Osteocyte (in vitro differentiated cells): ENCODE results near the gene GAL3ST2. TPM values are rescaled to one million over a fixed set of nuclear protein-coding genes. Genes with fewer than 3 reads are reported as not detected.
"Not testable (repeated sequence)": the region's sequence is repeated elsewhere in the genome, so short reads cannot be mapped to it uniquely, and the experiment has no call there.

Experiments used
- DNase-seq: peaks from one replicate; pipeline ENCODE4 v3.0.0; 2021; ENCODE audit warnings: mixed read lengths; ENCODE audit not compliant: unreplicated experiment; ENCODE audit errors: extremely low spot score
- H3K27ac Mint-ChIP-seq: one replicate; pipeline ENCODE4 v1.8.0; 2021; ENCODE audit warnings: mild to moderate bottlenecking, mixed read lengths; ENCODE audit not compliant: unreplicated experiment
- H3K27me3 Mint-ChIP-seq: one replicate; pipeline ENCODE4 v1.8.0; 2021; ENCODE audit warnings: mixed read lengths; ENCODE audit not compliant: unreplicated experiment
- H3K36me3 Mint-ChIP-seq: one replicate; pipeline ENCODE4 v1.8.0; 2021; ENCODE audit warnings: mixed read lengths; ENCODE audit not compliant: unreplicated experiment
- H3K4me1 Mint-ChIP-seq: one replicate; pipeline ENCODE4 v1.8.0; 2021; ENCODE audit warnings: mixed read lengths; ENCODE audit not compliant: unreplicated experiment
- H3K4me3 Mint-ChIP-seq: one replicate; pipeline ENCODE4 v1.8.0; 2021; ENCODE audit warnings: mild to moderate bottlenecking, moderate library complexity, mixed read lengths; ENCODE audit not compliant: unreplicated experiment
- H3K9me3 Mint-ChIP-seq: one replicate; pipeline ENCODE4 v1.8.0; 2021; ENCODE audit warnings: mixed read lengths; ENCODE audit not compliant: unreplicated experiment
- CTCF ChIP-seq: fragments of 200-600 bp; sonication (generic); IDR thresholded peaks from 2 replicates; pipeline ENCODE4 v1.5.0; 2021; ENCODE audit warnings: antibody characterized with exemption, mild to moderate bottlenecking, moderate library complexity
- total RNA-seq: library from RNA; stranded (reverse); gene quantifications from 2 replicates; pipeline ENCODE4 v1.2.1, GENCODE V29; 2021

GAL3ST2 gene
- total RNA-seq, 1 donor from 2014 or later, result 0.48 TPM

- no peaks in the 10 kb centered on the region for H3K36me3 Mint-ChIP-seq
- H3K4me3 Mint-ChIP-seq, result no peak overlapping the region
- no peak overlapping the region for H3K27ac Mint-ChIP-seq
- peaks cover 2% of the 10 kb centered on the region for H3K27me3 Mint-ChIP-seq
- no peak for DNase-seq
- H3K9me3 Mint-ChIP-seq, result no peaks in the 10 kb centered on the region
- H3K4me1 Mint-ChIP-seq, result no peaks in the 10 kb centered on the region
- no peak for TF ChIP-seq CTCF
Measured at GRCh38 chr2:241798081-241798630, 21.5 kb downstream of the GAL3ST2 start.

DNA sequence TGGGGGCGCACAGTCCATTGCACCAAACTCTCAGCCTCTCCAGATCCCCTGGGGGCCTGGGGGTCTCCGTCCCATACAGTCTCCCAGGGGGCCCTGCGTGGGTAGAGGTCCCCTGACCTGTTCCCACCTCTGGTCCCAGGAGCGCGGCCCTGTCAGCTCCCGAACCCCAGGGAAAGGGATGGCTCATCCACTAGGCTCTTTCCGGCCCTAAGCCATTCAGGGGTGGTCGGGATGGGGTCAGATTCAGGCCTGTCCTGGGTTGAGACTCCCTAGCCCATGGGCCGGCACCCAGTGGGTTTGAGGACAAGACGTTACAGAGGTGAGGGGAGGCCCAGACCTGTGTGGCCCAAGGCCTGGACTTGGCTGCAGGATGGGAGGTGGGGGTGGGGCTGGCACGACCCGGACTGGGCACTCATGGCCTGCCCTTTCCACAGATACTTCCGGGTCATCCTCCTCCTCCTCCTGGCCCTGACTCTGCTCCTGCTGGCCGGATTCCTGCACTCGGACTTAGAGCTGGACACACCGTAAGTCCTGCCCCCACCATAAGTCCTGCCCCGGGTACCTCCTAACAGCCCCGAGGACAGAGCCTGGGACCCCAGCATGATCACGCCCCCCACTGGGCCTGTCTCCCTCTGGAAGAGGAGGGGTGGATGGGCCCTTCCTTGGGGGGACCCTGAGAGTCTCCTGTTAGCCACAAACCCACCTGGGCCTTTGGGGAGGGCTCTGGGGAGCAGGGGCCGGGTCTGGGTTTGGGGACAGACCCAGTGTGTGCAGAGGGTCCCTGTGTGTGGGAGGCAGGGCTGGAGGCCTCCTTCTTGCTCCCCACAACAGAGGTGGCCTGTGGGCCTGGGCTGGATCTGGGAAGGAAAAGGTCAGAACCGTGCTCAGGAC is 22.3 kb downstream of the GAL3ST2 start:
- Mint-ChIP-seq H3K4me1 (no peaks in the 10 kb centered on the region), H3K4me3 (no peak overlapping the region), H3K36me3 (no peaks in the 10 kb centered on the region), H3K9me3 (no peaks in the 10 kb centered on the region), H3K27ac (no peak overlapping the region), H3K27me3 (no peaks in the 10 kb centered on the region)
- no peak for DNase-seq
- no peak for TF ChIP-seq CTCF

DNA sequence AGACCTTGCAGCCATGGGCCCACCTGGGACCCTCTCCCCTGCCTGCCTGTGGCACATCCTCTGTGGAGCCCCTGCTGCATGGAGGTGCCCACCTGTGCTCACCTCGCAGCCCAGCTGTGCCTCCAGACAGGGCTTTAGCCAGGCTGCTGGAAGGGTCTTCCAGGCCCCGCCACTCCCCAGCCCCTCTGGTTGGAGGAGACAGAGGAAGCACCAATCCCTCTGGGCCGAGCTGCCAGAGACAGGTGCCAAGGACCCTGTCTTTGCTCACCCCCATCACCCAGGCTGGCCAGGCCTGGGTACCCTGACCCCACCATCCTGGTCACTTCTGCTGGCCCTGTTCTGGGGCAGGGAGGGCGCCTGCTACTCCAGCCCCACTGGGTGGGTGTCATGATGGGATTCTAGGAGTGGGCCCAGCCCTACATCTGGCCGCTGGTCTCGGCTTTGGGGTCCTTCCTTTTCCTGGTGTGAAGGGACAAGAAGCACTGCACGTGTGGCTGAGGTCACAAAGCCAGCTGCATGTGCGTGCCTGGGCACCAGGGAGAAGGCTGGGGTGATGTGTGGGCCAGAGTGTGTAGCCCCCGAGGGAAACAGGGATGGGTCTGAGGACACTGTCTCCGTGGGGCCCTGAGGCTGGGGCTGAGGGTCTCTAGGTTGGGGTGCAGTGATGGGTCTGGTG is 23.0 kb downstream of the GAL3ST2 start:
- DNase-seq, result no peak
- Mint-ChIP-seq H3K4me1 (no peaks in the 10 kb centered on the region), H3K4me3 (no peak overlapping the region), H3K27me3 (no peaks in the 10 kb centered on the region), H3K9me3 (no peaks in the 10 kb centered on the region), H3K27ac (no peak overlapping the region), H3K36me3 (no peaks in the 10 kb centered on the region)
- TF ChIP-seq CTCF, result no peak

DNA sequence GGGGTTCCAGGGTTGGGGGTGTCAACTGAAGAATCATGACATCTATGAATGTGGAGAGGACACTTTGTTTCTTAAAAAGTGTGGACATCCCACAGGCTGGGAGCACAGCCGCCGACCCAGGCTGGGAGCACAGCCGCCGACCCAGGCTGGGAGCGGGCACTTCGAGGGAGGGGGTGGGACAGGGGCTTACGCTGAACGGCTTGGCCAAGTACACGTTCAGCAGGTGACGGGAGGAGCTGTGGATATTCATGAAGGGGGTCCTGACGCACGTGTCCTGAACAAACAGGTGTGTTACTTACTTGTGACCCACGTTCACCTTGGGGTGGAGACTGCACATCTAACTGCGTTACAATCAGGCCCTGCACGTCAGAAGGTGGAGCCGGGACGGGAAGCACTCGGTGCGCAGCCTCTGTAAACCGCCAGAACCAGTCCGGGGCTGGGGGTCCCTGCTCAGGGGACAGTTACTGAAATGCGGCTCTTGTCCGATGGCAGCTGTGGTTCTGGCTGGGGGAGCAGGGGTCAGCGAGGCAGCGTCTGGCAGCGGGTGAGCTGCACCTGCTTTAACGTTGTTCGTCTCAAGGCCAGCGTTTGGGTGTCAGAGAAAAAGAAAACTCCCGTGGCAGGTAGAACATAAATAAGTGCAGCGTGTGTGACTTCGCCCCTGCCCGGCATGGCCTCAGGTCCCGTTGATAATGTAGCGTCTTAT is 23.7 kb downstream of the GAL3ST2 start:
- H3K4me3 Mint-ChIP-seq, H3K27ac Mint-ChIP-seq, DNase-seq, H3K4me1 Mint-ChIP-seq, H3K27me3 Mint-ChIP-seq, H3K36me3 Mint-ChIP-seq, H3K9me3 Mint-ChIP-seq: not testable (repeated sequence)

DNA sequence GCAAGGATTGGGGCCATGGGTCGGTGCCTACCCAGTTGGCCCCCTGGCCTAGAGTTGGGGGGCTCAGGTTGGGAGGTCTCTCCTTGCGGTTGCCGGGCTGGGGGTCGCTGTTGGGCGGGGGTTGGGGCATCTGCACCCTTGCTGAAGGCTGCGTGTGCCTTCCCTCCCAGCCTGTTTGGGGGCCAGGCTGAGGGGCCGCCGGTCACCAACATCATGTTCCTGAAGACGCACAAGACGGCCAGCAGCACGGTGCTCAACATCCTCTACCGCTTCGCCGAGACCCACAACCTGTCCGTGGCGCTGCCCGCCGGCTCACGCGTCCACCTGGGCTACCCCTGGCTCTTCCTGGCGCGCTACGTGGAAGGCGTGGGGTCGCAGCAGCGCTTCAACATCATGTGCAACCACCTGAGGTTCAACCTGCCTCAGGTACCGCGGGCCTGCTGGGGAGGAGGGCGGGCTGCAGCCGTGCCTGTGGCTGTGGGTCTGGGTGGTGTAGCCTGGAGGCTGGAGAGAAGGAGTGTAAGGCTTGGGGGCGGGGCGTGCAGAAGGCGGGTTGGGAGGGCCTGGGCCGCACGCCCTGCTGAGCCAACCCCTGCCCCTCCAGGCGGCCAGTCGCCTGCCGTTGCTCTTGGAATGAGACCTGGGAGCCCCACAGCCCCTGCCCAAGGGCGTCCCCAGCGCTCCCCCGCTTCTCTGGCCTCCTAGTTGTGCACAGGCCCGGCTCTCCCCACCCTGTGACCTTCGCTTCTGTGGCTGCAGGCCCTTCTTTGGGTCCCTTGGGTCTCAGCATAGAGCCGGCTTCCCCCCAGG is 25.2 kb downstream of the GAL3ST2 start:
- no peak for DNase-seq
- Mint-ChIP-seq H3K27me3 (no peaks in the 10 kb centered on the region), H3K36me3 (no peaks in the 10 kb centered on the region), H3K4me3 (no peak overlapping the region), H3K9me3 (no peaks in the 10 kb centered on the region), H3K4me1 (no peaks in the 10 kb centered on the region), H3K27ac (no peak overlapping the region)
- TF ChIP-seq CTCF, result no peak
